ENCODE data around the gene NDRG4. TPM values are rescaled to one million over a fixed set of nuclear protein-coding genes. Genes with fewer than 3 reads are reported as not detected.
A peak's percentile ranks its signal among the peaks of the same experiment; 100 is the strongest.

Gene NDRG4
- total RNA-seq, 2 donors from 2014 or later: 81.9 to 95.9 TPM

- Histone ChIP-seq H3K9me3 (ENCODE audit: control insufficient read depth, low read length) (no peaks in the 10 kb centered on the region), H3K36me3 (ENCODE audit: control insufficient read depth, insufficient read depth, low read length) (peaks cover 21% of the 10 kb centered on the region), H3K27me3 (ENCODE audit: control insufficient read depth, insufficient read depth, low read length, poor library complexity, severe bottlenecking) (no peaks in the 10 kb centered on the region), H3K4me3 (ENCODE audit: low read length) (peak overlapping the region; percentile 74), H3K4me1 (ENCODE audit: control insufficient read depth, insufficient read depth, low read length) (peaks cover 9% of the 10 kb centered on the region), H3K27ac (ENCODE audit: low read depth, low read length) (peak overlapping the region; percentile 82), H3K9ac (ENCODE audit: extremely low read depth, low read length, poor library complexity, severe bottlenecking) (no peak overlapping the region)
- Mint-ChIP-seq H3K4me3 (peak overlapping the region; percentile 67), H3K27me3 (ENCODE audit: insufficient read depth) (no peaks in the 10 kb centered on the region), H3K9me3 (no peaks in the 10 kb centered on the region), H3K27ac (peak overlapping the region; percentile 95), H3K36me3 (ENCODE audit: low read depth) (peaks cover 7% of the 10 kb centered on the region), H3K4me1 (peaks cover 5% of the 10 kb centered on the region)
- peak; percentile 83 for DNase-seq
- TF ChIP-seq CTCF (conservative IDR thresholded peaks at IDR 0.05): no peak
- 17 to 20% methylated on average over 13 to 36 of the region's 36 CpGs for WGBS, 2 experiments (ENCODE audit: insufficient coverage in 1 of 2, insufficient read length in 1 of 2)
Observed at GRCh38 chr16:58500430-58501241, 693 bp downstream of the NDRG4 start.

- Histone ChIP-seq H3K4me3 (ENCODE audit: low read length) (peak overlapping the region; percentile 74), H3K27ac (ENCODE audit: low read depth, low read length) (no peak overlapping the region), H3K36me3 (ENCODE audit: control insufficient read depth, insufficient read depth, low read length) (peaks cover 19% of the 10 kb centered on the region), H3K9ac (ENCODE audit: extremely low read depth, low read length, poor library complexity, severe bottlenecking) (peak overlapping the region; percentile 42), H3K4me1 (ENCODE audit: control insufficient read depth, insufficient read depth, low read length) (peaks cover under 1% of the 10 kb centered on the region), H3K27me3 (ENCODE audit: control insufficient read depth, insufficient read depth, low read length, poor library complexity, severe bottlenecking) (no peaks in the 10 kb centered on the region), H3K9me3 (ENCODE audit: control insufficient read depth, low read length) (no peaks in the 10 kb centered on the region)
- no peaks in the 10 kb centered on the region for H3K27me3 Mint-ChIP-seq (ENCODE audit: insufficient read depth)
- peaks cover 4% of the 10 kb centered on the region for H3K4me1 Mint-ChIP-seq
- H3K9me3 Mint-ChIP-seq: no peaks in the 10 kb centered on the region
- DNase-seq: peak; percentile 95
- H3K36me3 Mint-ChIP-seq (ENCODE audit: low read depth): peaks cover 6% of the 10 kb centered on the region
- TF ChIP-seq CTCF (conservative IDR thresholded peaks at IDR 0.05): no peak
- H3K4me3 Mint-ChIP-seq: peak overlapping the region; percentile 67
- peak overlapping the region; percentile 95 for H3K27ac Mint-ChIP-seq
- WGBS, 2 experiments (ENCODE audit: insufficient coverage in 1 of 2, insufficient read length in 1 of 2): 22 to 27% methylated on average over 12 to 42 of the region's 42 CpGs
Observed at GRCh38 chr16:58501242-58502131, 1.5 kb downstream of the NDRG4 start.

- Histone ChIP-seq H3K36me3 (ENCODE audit: control insufficient read depth, insufficient read depth, low read length) (peaks cover 18% of the 10 kb centered on the region), H3K4me1 (ENCODE audit: control insufficient read depth, insufficient read depth, low read length) (no peaks in the 10 kb centered on the region), H3K27ac (ENCODE audit: low read depth, low read length) (no peak overlapping the region), H3K27me3 (ENCODE audit: control insufficient read depth, insufficient read depth, low read length, poor library complexity, severe bottlenecking) (no peaks in the 10 kb centered on the region), H3K4me3 (ENCODE audit: low read length) (no peak overlapping the region), H3K9ac (ENCODE audit: extremely low read depth, low read length, poor library complexity, severe bottlenecking) (no peak overlapping the region), H3K9me3 (ENCODE audit: control insufficient read depth, low read length) (no peaks in the 10 kb centered on the region)
- TF ChIP-seq CTCF (conservative IDR thresholded peaks at IDR 0.05): no peak
- Mint-ChIP-seq H3K27me3 (ENCODE audit: insufficient read depth) (no peaks in the 10 kb centered on the region), H3K9me3 (no peaks in the 10 kb centered on the region), H3K4me1 (peaks cover 4% of the 10 kb centered on the region), H3K36me3 (ENCODE audit: low read depth) (peaks cover 14% of the 10 kb centered on the region), H3K27ac (no peak overlapping the region), H3K4me3 (no peak overlapping the region)
- peak; percentile 43 for DNase-seq
- 80% methylated on average over 3 to 8 of the region's 8 CpGs for WGBS, 2 experiments (ENCODE audit: insufficient coverage in 1 of 2, insufficient read length in 1 of 2)
Observed at GRCh38 chr16:58502217-58502921, 2.4 kb downstream of the NDRG4 start.
